ENCODE results near the gene ESYT2.

DNA sequence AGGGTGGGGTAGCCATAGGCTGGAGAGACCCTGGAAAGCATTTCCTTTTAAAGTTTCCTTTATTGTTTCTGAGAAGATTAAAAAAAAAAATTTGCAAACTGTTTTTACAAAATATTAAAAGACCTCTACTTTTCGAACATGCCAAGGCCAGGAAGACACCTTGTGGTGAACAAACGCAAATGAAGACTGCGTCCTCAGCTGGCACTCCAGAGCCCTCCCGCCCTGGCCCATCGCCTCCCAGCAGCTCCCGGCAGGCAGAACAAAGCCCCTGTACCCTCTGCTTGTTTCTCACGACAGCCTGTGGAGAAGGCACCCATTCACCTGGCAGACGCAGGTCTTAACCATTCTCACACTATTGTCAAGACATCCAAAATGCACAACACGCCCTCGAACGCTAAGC lies 56.4 kb downstream of the ESYT2 start:
- TF ChIP-seq, protein P1, sequence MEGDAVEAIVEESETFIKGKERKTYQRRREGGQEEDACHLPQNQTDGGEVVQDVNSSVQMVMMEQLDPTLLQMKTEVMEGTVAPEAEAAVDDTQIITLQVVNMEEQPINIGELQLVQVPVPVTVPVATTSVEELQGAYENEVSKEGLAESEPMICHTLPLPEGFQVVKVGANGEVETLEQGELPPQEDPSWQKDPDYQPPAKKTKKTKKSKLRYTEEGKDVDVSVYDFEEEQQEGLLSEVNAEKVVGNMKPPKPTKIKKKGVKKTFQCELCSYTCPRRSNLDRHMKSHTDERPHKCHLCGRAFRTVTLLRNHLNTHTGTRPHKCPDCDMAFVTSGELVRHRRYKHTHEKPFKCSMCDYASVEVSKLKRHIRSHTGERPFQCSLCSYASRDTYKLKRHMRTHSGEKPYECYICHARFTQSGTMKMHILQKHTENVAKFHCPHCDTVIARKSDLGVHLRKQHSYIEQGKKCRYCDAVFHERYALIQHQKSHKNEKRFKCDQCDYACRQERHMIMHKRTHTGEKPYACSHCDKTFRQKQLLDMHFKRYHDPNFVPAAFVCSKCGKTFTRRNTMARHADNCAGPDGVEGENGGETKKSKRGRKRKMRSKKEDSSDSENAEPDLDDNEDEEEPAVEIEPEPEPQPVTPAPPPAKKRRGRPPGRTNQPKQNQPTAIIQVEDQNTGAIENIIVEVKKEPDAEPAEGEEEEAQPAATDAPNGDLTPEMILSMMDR (IDR thresholded peaks at IDR 0.05) = no peak
- TF ChIP-seq POLR2AphosphoS5 (IDR thresholded peaks at IDR 0.05) (no peak), POLR2A (IDR thresholded peaks at IDR 0.05) (no peak)
